Measurements from ENCODE around the gene TMPRSS3.

Gene TMPRSS3

DNA sequence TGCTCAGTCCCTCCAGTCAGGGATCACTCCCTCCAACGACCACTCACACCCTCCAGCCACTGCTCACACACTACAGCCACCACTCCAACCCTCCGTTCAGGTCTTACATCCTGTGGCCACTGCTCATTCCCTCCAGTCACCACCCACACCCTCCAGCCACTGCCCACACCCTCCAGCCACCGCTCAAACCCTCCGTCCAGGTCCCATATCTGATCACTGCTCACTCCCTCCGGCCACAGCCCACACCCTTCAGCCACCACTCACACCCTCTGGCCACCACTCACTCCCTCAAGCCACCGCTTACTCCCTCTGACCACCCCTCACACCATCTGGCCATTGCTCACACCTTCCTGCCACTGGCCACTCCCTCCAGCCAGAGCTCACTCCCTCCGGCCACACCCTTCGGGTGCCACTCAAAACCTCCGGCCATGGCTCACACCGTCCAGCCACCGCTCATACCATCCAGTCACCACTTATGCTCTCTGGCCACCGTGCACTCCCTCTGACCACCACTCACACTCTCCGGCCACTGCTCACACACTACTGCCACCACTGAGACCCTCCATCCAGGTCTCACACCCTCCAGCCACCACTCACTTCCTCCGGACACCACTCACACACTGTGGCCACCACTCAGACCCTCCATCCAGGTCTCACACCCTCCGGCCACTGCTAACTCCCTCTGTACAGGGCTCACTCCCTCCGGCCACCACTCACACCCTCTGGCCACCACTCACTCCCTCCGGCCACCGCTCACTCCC is 24.8 kb downstream of the TMPRSS3 start:
- no peak for DNase-seq (ENCODE audit: low read depth)

GRCh38 chr21:42369821-42370220 is 26.0 kb downstream of the TMPRSS3 start:
- no peak for DNase-seq (ENCODE audit: low read depth)

DNA sequence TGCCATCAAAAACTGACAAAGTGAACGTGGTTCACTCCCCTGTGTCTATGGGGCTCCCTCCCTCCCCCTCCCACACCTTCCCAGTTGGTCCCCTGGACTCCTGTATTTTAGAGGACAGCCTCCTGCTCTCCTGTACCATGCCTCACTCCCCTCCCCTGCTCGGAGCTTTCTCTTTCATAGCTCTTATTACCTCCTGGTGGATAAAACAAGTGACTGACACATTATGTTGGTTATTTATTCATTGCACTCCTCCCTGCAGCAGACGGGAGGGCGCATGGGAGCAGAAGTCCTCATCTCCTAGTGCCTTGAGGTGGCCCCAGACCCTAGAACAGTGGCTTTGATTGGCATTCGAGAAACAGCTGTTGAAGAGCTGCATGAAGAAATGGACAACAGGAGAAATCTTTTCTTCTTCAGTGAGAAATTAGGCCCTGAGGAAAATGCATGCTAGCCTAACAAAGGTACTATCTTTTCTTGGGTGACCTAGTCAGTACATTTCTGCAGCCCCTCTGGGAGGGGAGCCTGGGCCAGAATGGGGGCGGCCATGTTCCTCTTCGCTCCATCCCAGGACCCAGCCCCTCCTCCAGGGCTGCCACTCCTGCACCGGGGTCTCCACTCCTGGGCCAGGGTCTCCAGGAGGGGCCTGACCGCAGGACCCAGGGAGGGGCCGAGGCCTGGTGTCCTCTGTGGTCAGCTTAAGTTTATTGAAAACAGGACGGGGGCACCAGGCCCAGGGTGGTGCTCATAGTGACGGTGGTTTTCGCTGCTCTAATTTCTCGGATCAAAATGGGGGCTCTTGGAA is 28.3 kb downstream of the TMPRSS3 start:
- DNase-seq (ENCODE audit: low read depth), result no peak

DNA sequence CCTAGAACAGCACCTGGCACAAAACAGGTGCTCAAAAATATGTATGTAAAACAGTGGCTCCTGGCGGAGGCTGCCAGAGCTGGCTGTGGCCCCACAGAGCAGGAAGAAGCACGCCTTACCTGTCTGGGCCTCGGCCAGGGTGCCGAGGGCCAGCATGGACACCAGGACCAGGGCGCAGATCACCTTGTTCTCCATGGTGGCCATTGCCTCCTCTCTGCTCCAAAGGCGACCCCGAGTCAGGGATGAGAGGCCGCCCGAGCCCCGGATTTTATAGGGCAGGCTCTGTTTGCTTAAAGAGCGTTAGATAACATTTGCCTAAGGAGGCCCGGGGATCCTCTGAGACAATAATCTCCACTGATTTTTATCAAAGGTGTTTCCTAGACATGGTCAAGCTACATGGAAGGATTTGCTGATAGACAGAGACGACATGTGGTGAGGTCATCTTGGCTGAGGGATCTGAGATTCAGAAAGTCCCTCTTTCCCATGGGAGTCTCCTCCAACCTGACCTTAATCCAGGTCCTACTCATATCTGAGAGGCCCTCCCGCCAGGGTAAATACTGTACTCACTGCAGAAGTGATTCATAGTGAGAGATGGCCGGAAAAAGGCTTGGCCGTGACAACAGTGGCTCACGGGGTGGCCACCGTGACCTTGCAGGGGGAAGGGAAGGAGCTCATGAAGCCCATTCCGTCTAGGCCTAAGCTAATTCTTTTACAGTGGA is 29.4 kb downstream of the TMPRSS3 start, which contains the start of gene TFF1:
Gene TFF1, minus strand, starts transcription at position 244 of the 719 bp plus-strand sequence. Its CDS starts 40 bp downstream, at position 204.
- no peak for DNase-seq (ENCODE audit: low read depth)

DNA sequence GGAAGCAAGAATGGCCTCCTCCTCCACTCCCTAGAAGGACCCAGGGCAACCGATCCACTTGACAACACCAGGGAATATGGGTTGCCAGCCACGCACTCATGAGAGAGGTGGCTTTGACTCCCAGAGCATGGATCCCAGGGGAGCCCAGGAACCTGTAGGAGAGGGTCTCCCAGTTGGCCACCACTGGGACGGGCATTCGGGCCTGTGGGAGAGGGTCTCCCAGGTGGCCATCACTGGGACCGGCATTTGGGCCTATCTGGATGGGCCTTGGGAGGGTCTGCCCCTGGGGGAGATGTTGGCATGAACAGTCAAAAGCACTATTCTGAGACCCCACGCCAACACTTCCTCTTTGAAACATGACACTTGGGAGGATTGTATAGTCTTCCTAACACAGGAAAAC is 30.1 kb downstream of the TMPRSS3 start:
- DNase-seq (ENCODE audit: low read depth), result no peak

DNA sequence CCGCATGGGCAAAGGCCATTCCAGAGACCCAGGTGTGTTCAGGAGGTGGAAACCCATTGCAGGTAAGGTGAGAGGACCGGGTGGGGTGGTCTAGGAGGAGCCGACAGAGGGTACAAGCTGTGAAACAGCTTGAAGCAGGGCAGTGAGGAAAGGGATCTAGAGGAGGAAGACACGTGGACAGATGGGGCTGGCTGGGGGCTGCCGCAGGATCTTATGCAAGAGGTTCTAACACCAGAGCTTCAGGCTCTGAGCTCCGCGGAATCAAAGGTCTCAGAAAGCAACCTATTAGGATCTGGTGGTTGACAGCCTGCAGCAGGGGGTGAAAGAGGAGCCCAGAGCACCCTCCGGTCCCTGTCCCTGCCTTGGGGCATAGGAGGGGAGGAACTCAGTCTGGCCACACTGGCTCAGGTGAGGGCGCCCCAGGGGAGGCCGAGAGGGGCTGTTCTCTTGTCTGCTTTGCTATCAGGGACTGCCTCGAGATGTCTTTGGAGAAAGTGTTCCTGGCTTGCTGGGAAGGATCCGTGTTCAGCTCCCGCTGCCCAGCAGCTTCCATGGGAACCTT is 31.5 kb downstream of the TMPRSS3 start:
- no peak for DNase-seq (ENCODE audit: low read depth)

DNA sequence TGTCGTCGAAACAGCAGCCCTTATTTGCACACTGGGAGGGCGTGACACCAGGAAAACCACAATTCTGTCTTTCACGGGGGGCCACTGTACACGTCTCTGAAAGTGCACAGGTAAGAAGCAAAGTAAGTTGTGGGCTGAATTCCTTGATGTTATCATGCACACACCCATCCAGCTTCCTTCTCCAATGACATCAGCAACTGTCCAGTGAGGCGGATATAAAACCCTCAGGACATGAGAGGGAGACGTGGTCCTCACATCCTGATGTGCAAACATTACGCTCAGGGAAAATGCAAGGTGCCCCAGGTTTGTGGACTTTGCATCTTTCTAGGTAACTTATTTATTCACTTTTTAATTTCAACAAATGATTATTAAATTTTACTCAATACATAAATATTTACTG is 32.5 kb downstream of the TMPRSS3 start:
- no peak for DNase-seq (ENCODE audit: low read depth)

- no peak for DNase-seq (ENCODE audit: low read depth)
Measured at GRCh38 chr21:42362700-42363099, 33.2 kb downstream of the TMPRSS3 start.

DNA sequence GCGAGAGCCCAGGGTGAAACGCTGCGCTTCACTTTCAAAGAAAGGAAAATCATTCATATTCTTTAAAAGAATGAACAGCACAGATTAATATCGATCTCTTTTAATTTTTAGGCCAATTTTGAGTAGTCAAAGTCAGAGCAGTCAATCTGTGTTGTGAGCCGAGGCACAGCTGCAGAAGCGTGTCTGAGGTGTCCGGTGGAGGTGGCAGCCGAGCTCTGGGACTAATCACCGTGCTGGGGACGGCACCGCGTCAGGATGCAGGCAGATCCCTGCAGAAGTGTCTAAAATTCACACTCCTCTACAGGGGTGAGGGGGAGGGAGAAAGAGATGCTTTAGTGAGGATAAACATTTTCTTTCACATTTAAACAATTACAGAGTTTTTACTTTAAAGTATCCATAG is 33.7 kb downstream of the TMPRSS3 start:
- DNase-seq (ENCODE audit: low read depth), result no peak

DNA sequence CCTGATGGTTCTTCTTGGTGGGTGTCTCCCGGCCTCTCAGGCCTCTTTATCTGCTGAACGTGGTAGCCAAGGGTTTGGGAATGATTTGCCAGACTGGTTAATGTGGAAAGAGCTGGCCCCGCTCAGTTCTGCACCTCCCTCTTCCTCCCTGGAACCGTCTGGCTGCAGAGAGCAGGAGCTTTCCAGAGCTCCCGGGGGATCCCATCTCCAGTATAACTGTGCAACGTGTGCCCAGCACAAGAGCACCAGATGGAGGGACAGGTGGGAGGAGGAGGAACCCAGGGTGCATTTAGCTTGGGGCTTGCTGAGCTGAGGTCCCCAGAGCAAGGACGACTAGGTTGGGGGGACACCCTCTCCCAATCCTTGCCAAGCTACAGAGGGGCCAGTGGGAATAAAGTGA is 34.6 kb downstream of the TMPRSS3 start:
- no peak for DNase-seq (ENCODE audit: low read depth)

- peak; percentile 10 for DNase-seq (ENCODE audit: low read depth)
Measured at GRCh38 chr21:42360317-42360716, 35.5 kb downstream of the TMPRSS3 start.

DNA sequence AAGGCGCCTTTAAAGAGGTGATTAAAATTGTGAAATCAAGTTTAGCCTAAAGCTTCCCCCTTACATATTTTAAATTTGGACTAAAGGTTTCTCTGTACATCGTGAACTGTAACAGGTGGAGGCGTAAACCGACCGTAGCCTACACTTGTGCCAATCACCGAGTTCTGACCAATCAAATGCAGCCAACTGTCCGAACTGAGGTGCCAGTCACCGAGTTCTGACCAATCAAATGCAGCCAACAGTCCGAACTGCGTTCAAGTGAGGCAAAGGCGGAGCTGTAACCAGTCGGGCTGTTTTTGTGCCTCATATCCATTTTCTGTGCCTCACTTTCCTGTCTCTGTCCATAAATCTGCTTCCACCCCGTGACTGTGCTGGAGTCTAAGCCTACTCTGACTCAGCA is 36.9 kb downstream of the TMPRSS3 start:
- DNase-seq (ENCODE audit: low read depth), result no peak

- DNase-seq (ENCODE audit: low read depth), result no peak
Measured at GRCh38 chr21:42358261-42358660, 37.6 kb downstream of the TMPRSS3 start.

DNA sequence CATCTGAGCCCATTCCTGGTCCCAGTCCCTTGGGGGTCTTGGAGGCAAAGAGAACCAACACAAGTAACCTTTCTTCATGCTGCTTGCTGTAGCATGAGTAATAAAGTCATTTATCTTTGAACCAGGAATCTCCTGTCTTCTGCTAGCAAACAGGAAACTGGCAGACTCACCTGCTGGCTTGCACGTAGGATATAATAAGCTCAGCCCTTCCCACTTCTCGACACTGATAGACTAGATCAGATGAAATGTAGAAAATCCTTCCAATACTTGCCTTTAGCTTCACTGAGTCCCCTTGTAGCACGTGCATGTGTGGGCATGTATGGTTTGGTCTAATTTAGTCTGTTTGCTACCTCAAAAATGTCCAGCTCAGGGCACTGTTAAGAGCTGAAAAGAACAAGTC is 38.5 kb downstream of the TMPRSS3 start:
- no peak for DNase-seq (ENCODE audit: low read depth)

DNA sequence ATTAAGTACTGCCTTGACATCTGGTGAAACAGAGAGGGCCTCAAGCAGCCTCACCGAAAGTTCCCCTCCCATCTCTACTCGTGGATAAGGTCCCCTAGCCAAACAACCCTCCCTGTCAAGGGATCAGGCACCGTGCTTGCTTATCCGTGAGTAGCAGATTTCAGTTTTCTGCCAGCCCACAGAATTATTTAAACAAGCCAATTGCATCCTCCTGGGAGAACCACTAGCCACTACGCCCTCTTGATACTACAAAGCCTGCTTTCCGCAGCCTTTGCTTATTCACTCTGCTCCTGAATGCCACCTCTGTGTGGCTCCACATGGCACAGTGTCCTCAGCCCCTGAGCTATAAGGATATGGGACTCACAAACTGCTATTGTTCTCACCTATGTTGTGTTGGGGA is 39.2 kb downstream of the TMPRSS3 start:
- no peak for DNase-seq (ENCODE audit: low read depth)

GRCh38 chr21:42356046-42356445 is 39.8 kb downstream of the TMPRSS3 start:
- no peak for DNase-seq (ENCODE audit: low read depth)

DNA sequence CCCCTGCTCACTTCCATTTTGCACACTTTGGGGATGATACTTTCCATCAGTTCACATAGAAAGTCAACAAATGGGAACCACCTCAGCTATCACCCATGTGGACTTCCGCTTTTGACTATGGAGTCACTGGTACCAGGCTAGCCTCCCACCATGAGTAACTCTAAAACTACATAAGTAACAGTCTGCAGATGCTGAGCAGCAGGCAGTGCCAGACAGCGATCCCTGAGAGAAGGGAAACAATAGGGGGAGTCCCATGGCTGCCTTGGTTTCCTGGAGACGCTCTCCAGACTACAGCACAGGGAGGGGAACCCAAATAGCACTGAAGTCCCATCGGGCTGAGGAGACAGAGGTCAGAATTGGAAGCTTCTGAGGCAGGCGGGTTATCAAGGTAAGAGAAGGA is 42.2 kb downstream of the TMPRSS3 start:
- DNase-seq (ENCODE audit: low read depth), result no peak

GRCh38 chr21:42352441-42353095 is 43.3 kb downstream of the TMPRSS3 start:
- no peak for DNase-seq (ENCODE audit: low read depth)

DNA sequence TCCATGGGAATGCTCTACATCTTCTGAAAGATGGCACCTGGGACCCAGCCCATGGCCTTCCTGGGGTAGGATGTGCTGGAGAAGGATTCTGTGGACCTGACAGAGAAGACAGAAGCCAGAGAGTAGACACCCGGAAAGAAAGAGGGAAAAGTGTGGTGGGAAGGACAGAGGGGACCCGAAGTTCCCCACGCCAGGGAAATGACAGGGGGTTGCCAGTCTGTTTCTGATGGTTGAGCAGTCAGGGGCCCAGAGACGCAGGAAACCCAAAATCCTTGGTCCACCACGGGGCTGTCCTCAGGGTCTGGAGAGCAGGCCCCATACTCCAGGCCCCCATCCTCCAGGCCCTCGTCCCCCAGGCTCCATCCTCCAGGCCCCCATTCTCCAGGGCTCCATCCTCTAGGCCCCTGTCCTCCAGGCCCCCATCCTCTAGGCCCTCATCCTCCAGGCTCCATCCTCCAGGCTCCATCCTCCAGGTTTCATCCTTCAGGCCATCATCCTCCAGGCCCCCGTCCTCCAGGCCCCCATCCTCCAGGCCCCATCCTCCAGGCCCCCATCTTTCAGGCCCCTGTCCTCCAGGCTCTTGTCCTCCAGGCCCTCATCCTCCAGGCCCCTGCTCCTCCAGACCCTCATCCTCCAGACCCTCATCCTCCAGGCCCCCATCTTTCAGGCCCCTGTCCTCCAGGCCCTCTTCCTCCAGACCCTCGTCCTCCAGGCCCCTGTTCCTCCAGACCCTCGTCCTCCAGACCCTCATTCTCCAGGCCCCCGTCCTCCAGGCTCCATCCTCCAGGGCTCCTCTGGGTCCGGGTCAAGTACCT is 44.0 kb downstream of the TMPRSS3 start:
- no peak for DNase-seq (ENCODE audit: low read depth)

DNA sequence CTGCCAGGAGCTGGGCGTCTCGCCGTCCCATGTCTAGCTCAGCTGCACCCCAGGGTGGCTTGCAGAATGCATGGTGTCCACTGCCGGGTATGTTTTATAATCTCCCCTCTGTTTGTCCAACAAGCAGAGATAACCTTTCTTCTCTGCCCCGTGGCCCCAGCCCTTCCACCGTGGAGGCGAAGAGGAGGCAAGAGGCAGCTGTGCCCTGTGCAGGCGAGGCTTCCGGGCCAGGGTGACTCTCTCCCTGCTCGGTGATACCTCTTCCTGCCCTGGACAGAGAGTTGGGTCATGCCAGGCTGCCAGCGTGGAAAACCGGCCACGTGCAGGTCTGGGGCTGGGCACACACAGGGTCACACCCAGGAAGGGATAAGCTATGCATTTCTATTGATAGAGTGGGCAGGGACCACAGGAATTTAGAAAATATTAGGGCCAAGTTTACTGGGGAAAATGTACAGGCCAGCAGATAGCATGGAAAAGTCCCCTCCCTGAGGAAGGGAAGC is 44.9 kb downstream of the TMPRSS3 start, which contains the start of gene TFF2:
Gene TFF2, minus strand, starts transcription at position 68 of the 500 bp plus-strand sequence. Its CDS starts 37 bp downstream, at position 31.
- DNase-seq (ENCODE audit: low read depth), result no peak
